ENCODE data around the gene MAST3.

DNA sequence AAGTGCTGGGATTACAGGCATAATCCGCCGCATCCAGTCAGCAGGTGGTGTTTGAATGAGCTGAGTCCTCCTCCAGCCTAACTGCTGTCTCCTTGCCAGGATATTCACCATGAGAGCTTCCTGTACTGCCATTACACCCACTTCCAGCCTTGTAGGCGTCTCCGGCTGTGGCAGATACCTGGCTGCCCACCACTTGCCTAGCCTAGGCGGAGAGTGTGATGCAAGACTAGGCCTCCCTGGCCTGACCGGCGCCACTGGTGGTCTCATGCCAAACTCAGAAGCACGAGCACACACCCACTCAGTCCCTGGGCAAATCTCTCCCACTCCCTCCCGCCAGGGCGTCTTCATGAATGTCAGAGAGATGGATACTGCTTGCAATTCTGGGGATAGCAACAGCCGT lies 27.4 kb upstream of the MAST3 start:
- TF ChIP-seq, protein P1, sequence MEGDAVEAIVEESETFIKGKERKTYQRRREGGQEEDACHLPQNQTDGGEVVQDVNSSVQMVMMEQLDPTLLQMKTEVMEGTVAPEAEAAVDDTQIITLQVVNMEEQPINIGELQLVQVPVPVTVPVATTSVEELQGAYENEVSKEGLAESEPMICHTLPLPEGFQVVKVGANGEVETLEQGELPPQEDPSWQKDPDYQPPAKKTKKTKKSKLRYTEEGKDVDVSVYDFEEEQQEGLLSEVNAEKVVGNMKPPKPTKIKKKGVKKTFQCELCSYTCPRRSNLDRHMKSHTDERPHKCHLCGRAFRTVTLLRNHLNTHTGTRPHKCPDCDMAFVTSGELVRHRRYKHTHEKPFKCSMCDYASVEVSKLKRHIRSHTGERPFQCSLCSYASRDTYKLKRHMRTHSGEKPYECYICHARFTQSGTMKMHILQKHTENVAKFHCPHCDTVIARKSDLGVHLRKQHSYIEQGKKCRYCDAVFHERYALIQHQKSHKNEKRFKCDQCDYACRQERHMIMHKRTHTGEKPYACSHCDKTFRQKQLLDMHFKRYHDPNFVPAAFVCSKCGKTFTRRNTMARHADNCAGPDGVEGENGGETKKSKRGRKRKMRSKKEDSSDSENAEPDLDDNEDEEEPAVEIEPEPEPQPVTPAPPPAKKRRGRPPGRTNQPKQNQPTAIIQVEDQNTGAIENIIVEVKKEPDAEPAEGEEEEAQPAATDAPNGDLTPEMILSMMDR (conservative IDR thresholded peaks at IDR 0.05; ENCODE audit: low read length): no peak
- no peak for TF ChIP-seq EZH2phosphoT487 (IDR thresholded peaks at IDR 0.05; ENCODE audit: borderline replicate concordance, low read depth, low read length)
